ENCODE results near the gene MED29.

The MED29 gene

GRCh38 chr19:39398297-39398864 is 7.2 kb downstream of the MED29 start:
- no peak for TF ChIP-seq CTCF (IDR thresholded peaks at IDR 0.05; ENCODE audit: extremely low read depth, insufficient read depth, missing control alignments)
- no peak for DNase-seq (ENCODE audit: low spot score)
- in situ Hi-C loops (cut with MboI; ENCODE audit: low pct_unique_long_range_greater_than_20kb, low sequenced_read_pairs, unreplicated experiment): no loop called here

GRCh38 chr19:39399668-39400050 is 8.5 kb downstream of the MED29 start:
- in situ Hi-C loops (cut with MboI; ENCODE audit: low pct_unique_long_range_greater_than_20kb, low sequenced_read_pairs, unreplicated experiment): no loop called here
- TF ChIP-seq CTCF (IDR thresholded peaks at IDR 0.05; ENCODE audit: extremely low read depth, insufficient read depth, missing control alignments): no peak
- no peak for DNase-seq (ENCODE audit: low spot score)

- TF ChIP-seq CTCF (IDR thresholded peaks at IDR 0.05; ENCODE audit: extremely low read depth, insufficient read depth, missing control alignments): no peak
- no peak for DNase-seq (ENCODE audit: low spot score)
- in situ Hi-C loops (cut with MboI; ENCODE audit: low pct_unique_long_range_greater_than_20kb, low sequenced_read_pairs, unreplicated experiment): no loop called here
Measured at GRCh38 chr19:39400061-39400460, 8.9 kb downstream of the MED29 start.

- no peak for TF ChIP-seq CTCF (IDR thresholded peaks at IDR 0.05; ENCODE audit: extremely low read depth, insufficient read depth, missing control alignments)
- in situ Hi-C loops (cut with MboI; ENCODE audit: low pct_unique_long_range_greater_than_20kb, low sequenced_read_pairs, unreplicated experiment): no loop called here
- no peak for DNase-seq (ENCODE audit: low spot score)
Measured at GRCh38 chr19:39401070-39401548, 9.9 kb downstream of the MED29 start.

GRCh38 chr19:39401549-39402345 is 10.6 kb downstream of the MED29 start:
- no peak for TF ChIP-seq CTCF (IDR thresholded peaks at IDR 0.05; ENCODE audit: extremely low read depth, insufficient read depth, missing control alignments)
- in situ Hi-C loops (cut with MboI; ENCODE audit: low pct_unique_long_range_greater_than_20kb, low sequenced_read_pairs, unreplicated experiment): no loop called here
- peak; percentile 74 for DNase-seq (ENCODE audit: low spot score)

- in situ Hi-C loops (cut with MboI; ENCODE audit: low pct_unique_long_range_greater_than_20kb, low sequenced_read_pairs, unreplicated experiment): no loop called here
- peak; percentile 76 for DNase-seq (ENCODE audit: low spot score)
- TF ChIP-seq CTCF (IDR thresholded peaks at IDR 0.05; ENCODE audit: extremely low read depth, insufficient read depth, missing control alignments): no peak
Measured at GRCh38 chr19:39402346-39403300, 11.4 kb downstream of the MED29 start.

Data from GM13977 (cell line).